ENCODE results near the gene BAZ1B.

DNA sequence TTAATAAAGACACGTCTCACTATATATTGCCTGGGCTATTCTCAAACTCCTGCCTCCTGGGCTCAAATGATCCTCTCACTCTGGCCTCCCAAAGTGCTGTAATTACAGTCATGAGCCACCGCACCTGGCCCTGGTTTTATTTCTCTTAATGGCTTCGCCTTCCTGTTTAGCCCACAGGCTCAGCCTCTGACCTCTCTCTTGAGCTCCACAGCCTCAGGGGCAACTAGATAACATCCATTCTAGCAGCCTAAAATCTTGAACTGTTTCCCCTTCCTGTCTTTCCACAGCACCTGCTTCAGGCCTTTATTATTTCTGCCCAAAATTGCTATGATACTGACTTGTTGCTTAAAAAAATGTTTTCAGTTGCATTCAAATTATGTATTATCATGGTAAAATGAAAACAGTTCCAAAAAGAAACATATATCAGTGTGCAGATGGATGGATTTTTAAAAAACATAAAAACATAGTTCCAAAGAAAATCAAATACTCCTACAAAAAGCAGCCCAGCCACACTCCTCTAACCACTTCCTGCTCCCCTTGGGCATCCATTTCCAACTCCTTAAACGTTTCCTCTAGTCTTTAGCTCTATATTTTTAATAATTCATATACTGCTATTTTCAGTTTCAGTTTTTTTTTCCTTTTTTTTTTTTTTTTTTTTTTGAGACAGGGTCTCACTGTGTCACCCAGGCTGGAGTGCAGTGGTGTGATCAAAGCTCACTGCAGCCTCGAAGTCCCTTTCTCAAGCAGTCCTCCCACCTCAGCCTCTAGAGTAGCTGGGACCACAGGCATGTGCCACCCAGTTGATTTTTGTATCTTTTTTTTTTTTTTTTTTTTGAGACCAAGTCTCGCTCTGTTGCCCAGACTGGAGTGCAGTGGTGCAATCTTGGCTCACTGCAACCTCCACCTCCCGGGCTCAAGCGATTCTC, 5.1 kb upstream of the BAZ1B start:
- TF ChIP-seq, protein P1, sequence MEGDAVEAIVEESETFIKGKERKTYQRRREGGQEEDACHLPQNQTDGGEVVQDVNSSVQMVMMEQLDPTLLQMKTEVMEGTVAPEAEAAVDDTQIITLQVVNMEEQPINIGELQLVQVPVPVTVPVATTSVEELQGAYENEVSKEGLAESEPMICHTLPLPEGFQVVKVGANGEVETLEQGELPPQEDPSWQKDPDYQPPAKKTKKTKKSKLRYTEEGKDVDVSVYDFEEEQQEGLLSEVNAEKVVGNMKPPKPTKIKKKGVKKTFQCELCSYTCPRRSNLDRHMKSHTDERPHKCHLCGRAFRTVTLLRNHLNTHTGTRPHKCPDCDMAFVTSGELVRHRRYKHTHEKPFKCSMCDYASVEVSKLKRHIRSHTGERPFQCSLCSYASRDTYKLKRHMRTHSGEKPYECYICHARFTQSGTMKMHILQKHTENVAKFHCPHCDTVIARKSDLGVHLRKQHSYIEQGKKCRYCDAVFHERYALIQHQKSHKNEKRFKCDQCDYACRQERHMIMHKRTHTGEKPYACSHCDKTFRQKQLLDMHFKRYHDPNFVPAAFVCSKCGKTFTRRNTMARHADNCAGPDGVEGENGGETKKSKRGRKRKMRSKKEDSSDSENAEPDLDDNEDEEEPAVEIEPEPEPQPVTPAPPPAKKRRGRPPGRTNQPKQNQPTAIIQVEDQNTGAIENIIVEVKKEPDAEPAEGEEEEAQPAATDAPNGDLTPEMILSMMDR (IDR thresholded peaks at IDR 0.05): no peak
- TF ChIP-seq POLR2AphosphoS5 (IDR thresholded peaks at IDR 0.05): no peak

Data from breast epithelium (tissue), 3 donors.